Tibial nerve (tissue), 3 donors: Measurements from ENCODE around the gene AMIGO3.

Experiments
- POLR2A ChIP-seq, 2 donors: fragments of 450-650 bp; IDR thresholded peaks; one replicate each; pipeline ENCODE4 v1.6.1; 2017; ENCODE audit warnings: antibody characterized with exemption in 2 of 2, mild to moderate bottlenecking in 2 of 2, moderate library complexity in 2 of 2
- TF ChIP-seq, protein P1 (sequence below), 5 experiments: fragments of 200-600 bp in 3 of 5; fragments of 450-650 bp in 2 of 5; sonication (generic) in 3 of 5; IDR thresholded peaks; one replicate each; pipeline ENCODE4 v1.5.1; 2016 to 2019; ENCODE audit warnings: antibody characterized with exemption in 5 of 5, mild to moderate bottlenecking in 3 of 5, moderate library complexity in 2 of 5

DNA sequence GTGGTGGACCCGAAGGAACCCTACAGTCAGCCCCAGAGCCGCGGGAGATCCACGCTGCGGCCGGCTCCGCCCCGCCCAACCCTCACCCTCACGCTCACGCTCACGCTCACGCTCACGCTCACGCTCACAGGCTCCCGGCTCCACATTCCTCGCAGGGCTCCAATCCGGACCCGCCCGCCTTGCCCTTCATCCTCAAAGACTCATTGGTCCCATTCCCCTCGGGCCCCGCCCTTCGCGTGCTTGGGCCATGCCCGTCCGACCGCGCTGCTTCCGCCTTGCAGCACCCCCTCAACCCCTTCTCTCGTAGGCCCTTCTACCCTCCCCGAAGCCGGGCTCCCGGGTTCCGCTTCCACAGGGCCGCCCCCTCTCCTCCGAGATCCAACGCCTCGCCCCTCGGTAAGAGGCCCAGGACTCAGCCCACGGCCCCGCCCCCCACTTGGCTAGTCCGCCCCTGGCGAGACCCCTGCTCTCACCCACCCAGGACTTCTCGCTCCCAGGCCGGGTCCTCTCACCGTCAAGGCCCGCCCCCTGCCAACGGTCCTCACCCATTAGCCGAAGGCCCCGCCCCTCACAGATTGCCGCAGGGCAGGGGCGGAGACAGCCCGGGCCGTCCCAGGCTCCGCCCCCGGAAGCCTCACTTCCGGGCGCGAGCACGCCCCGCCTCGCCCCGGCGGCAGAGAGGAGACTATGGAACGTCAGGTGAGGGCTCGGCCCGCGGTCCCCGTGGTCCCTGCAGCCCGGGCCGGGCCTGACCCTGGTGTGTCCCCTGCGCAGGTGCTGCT lies 45.6 kb downstream of the AMIGO3 start, which contains the start of gene APEH:
- TF ChIP-seq, protein P1, sequence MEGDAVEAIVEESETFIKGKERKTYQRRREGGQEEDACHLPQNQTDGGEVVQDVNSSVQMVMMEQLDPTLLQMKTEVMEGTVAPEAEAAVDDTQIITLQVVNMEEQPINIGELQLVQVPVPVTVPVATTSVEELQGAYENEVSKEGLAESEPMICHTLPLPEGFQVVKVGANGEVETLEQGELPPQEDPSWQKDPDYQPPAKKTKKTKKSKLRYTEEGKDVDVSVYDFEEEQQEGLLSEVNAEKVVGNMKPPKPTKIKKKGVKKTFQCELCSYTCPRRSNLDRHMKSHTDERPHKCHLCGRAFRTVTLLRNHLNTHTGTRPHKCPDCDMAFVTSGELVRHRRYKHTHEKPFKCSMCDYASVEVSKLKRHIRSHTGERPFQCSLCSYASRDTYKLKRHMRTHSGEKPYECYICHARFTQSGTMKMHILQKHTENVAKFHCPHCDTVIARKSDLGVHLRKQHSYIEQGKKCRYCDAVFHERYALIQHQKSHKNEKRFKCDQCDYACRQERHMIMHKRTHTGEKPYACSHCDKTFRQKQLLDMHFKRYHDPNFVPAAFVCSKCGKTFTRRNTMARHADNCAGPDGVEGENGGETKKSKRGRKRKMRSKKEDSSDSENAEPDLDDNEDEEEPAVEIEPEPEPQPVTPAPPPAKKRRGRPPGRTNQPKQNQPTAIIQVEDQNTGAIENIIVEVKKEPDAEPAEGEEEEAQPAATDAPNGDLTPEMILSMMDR (IDR thresholded peaks at IDR 0.05), result peak in 1 of 5 experiments; percentile 13
- TF ChIP-seq POLR2A (IDR thresholded peaks at IDR 0.05), result peak in 1 of 2 donors; percentile 62
